UCSD-AML1 (cell line): ENCODE measurements around the gene AMN.

Experiments
- DNase-seq: peaks from one replicate; lab custom pipeline; 2025; ENCODE audit not compliant: unreplicated experiment; lab: John Stamatoyannopoulos, UW

AMN gene

GRCh38 chr14:102927878-102928411 is 5.5 kb downstream of the AMN start:
- DNase-seq: no peak

GRCh38 chr14:102928412-102929240 is 6.2 kb downstream of the AMN start:
- no peak for DNase-seq

GRCh38 chr14:102929241-102930137 is 7.0 kb downstream of the AMN start:
- DNase-seq: no peak

GRCh38 chr14:102930138-102930752 is 7.8 kb downstream of the AMN start:
- no peak for DNase-seq

GRCh38 chr14:102930753-102931579 is 8.5 kb downstream of the AMN start:
- DNase-seq: no peak

- no peak for DNase-seq
Observed at GRCh38 chr14:102931580-102932285, 9.3 kb downstream of the AMN start.

GRCh38 chr14:102932484-102933248 is 10.2 kb downstream of the AMN start:
- no peak for DNase-seq

- DNase-seq: no peak
Observed at GRCh38 chr14:102933618-102934231, 11.3 kb downstream of the AMN start.

GRCh38 chr14:102935756-102936155 is 13.3 kb downstream of the AMN start:
- DNase-seq: no peak

GRCh38 chr14:102937331-102938175 is 15.1 kb downstream of the AMN start:
- DNase-seq: no peak

- no peak for DNase-seq
Observed at GRCh38 chr14:102938191-102938590, 15.7 kb downstream of the AMN start.

- no peak for DNase-seq
Observed at GRCh38 chr14:102939329-102939728, 16.9 kb downstream of the AMN start.

GRCh38 chr14:102939820-102940561 is 17.5 kb downstream of the AMN start:
- DNase-seq: no peak

- no peak for DNase-seq
Observed at GRCh38 chr14:102940729-102941362, 18.4 kb downstream of the AMN start.

GRCh38 chr14:102941419-102942011 is 19.1 kb downstream of the AMN start:
- DNase-seq: no peak

GRCh38 chr14:102942069-102942468 is 19.6 kb downstream of the AMN start:
- no peak for DNase-seq
